Measurements from ENCODE around the gene ZNF469.

DNA sequence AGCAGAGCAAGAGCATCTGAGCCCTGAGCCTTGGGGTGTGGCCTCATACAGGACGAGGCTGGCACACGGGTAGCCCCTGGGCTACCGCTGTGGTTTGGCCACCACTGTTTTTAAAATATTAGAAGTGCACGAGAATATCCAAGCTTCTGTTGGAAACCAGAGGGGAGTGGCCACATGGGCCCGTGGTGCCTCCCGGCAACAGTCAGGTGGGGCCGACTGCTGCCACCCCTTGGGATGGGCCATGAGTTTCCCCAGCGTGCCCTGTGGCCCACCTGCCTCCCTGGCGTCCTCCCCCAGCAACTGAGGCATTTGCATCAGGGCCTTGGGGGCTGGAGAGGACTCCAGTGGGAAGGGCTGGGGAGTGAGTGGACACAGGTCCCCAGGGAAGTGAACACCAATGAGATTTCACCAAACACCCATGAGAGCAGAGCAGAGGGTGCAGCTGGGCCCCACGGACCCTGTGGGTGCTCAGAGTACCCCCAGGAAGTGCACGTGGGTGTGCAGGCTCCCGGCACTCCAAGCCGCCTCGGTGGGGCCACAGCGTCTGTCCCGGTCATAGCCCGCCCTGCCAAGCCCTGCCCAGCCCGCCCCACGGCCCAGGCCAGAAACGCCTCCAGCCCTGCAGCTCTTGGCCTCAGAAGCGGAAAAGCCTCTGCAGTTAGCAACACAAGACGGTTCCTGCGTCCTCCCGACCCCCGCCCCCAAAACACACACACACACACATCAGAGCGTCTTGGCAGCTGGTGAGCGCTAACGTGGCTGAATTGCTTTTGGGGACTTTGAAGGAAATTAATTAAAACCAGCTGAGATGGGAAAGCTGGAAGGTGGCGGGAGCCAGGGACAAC, 22.7 kb downstream of the ZNF469 start:
- TF ChIP-seq POLR2AphosphoS5 (IDR thresholded peaks at IDR 0.05; ENCODE audit: low read depth, low read length): no peak
- no peak for TF ChIP-seq POLR2A (IDR thresholded peaks at IDR 0.05; ENCODE audit: low read depth, low read length)
- TF ChIP-seq TAF1 (IDR thresholded peaks at IDR 0.05; ENCODE audit: borderline replicate concordance, low read depth, low read length): no peak

All from GM12892 (cell line).